Measurements from ENCODE around the gene ZFP30. TPM values are rescaled to one million over a fixed set of nuclear protein-coding genes. Genes with fewer than 3 reads are reported as not detected.

ZFP30 gene
- polyA plus RNA-seq, 1 of the 3 experiments (the other 2 are of a cell fraction), result 2.3 TPM

DNA sequence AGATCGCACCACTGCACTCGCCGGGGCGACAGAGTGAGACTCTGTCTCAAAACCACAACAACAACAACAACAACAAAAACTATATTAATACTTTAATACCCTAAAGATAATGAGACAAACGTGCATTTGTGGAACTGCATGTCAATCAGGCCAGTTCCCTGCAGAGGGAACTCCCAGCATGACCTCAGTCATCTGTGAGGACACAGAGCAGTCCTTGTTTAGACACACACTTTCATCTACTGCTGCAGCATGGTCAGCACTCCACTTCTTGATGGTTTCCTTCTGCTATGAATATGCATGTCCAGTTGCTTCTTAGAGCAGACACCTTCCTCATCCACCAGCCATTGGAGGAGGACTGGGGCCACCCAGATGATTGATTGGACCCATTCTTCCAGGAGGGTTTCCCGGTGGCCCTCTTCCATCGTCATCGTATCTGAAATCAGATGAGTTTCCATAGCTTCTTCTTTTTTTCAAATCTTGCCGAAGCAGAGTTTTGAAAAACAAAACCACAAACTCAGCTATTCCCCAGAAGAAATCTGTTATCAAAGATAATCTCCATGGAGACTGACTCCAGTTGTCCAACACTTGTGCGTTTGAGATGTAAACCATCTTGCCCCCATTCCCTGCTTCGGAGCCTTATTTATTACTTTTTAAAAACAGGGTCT is 37.8 kb upstream of the ZFP30 start:
- Histone ChIP-seq H3K79me2 (ENCODE audit: insufficient read depth) (no peaks in the 10 kb centered on the region), H3K9me2 (no peaks in the 10 kb centered on the region), H2AFZ (ENCODE audit: low read depth) (no peak overlapping the region), H3K4me1 (ENCODE audit: control insufficient read depth in 1 of 2, insufficient read depth in 2 of 2, low read depth in 1 of 2, low read length in 1 of 2) (no peaks in the 10 kb centered on the region), H3K27me3 (ENCODE audit: insufficient read depth) (no peaks in the 10 kb centered on the region), H3K9me3 (no peaks in the 10 kb centered on the region), H4K20me1 (ENCODE audit: insufficient read depth) (no peaks in the 10 kb centered on the region), H3K4me3 (ENCODE audit: low read depth in 2 of 2, low read length in 1 of 2) (no peak overlapping the region; a peak in 1 of 4 replicates), H3K9ac (no peak overlapping the region), H3K36me3 (replicated peaks in 1 of 2; ENCODE audit: control insufficient read depth in 1 of 2, insufficient read depth in 2 of 2, low read length in 1 of 2) (peaks cover 4 to 7% of the 10 kb centered on the region in 2 experiments), H3K27ac (ENCODE audit: low read depth in 2 of 2, low read length in 1 of 2) (no peak overlapping the region), H3K4me2 (no peak overlapping the region; the same call in 1 of the 2 replicates), H3F3A (replicated peaks; ENCODE audit: insufficient read depth) (no peaks in the 10 kb centered on the region)
- TF ChIP-seq GATA2 (CRISPR knock-in tag; IDR thresholded peaks at IDR 0.05) (no peak), TEAD4 (IDR thresholded peaks at IDR 0.05; ENCODE audit: borderline replicate concordance, insufficient read depth) (no peak), FOSL2 (IDR thresholded peaks at IDR 0.05; ENCODE audit: borderline replicate concordance, low read depth) (no peak), JUND (IDR thresholded peaks at IDR 0.05) (no peak), SIN3A (IDR thresholded peaks at IDR 0.05; ENCODE audit: borderline replicate concordance, low read depth, low read length) (no peak), YY1 (IDR thresholded peaks at IDR 0.05; ENCODE audit: low read depth) (no peak), POLR2AphosphoS5 (IDR thresholded peaks at IDR 0.05; ENCODE audit: low read depth, low read length) (no peak), RXRA (IDR thresholded peaks at IDR 0.05; ENCODE audit: borderline replicate concordance, low read depth) (no peak), RAD21 (IDR thresholded peaks at IDR 0.05; ENCODE audit: low read length) (no peak), CHD2 (IDR thresholded peaks at IDR 0.05; ENCODE audit: low read length, partially characterized antibody) (no peak), GABPA (IDR thresholded peaks at IDR 0.05; ENCODE audit: low read depth) (no peak), TCF12 (IDR thresholded peaks at IDR 0.05) (no peak), FOXJ3 (CRISPR knock-in tag; IDR thresholded peaks at IDR 0.05) (no peak), RFX5 (IDR thresholded peaks at IDR 0.05; ENCODE audit: low read length) (no peak)
- TF ChIP-seq, protein P1, sequence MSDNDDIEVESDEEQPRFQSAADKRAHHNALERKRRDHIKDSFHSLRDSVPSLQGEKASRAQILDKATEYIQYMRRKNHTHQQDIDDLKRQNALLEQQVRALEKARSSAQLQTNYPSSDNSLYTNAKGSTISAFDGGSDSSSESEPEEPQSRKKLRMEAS (IDR thresholded peaks at IDR 0.05; ENCODE audit: low read depth), result no peak
- TF ChIP-seq, protein P2, sequence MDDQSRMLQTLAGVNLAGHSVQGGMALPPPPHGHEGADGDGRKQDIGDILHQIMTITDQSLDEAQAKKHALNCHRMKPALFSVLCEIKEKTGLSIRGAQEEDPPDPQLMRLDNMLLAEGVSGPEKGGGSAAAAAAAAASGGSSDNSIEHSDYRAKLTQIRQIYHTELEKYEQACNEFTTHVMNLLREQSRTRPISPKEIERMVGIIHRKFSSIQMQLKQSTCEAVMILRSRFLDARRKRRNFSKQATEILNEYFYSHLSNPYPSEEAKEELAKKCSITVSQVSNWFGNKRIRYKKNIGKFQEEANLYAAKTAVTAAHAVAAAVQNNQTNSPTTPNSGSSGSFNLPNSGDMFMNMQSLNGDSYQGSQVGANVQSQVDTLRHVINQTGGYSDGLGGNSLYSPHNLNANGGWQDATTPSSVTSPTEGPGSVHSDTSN (IDR thresholded peaks at IDR 0.05), result no peak
- TF ChIP-seq, protein P3, sequence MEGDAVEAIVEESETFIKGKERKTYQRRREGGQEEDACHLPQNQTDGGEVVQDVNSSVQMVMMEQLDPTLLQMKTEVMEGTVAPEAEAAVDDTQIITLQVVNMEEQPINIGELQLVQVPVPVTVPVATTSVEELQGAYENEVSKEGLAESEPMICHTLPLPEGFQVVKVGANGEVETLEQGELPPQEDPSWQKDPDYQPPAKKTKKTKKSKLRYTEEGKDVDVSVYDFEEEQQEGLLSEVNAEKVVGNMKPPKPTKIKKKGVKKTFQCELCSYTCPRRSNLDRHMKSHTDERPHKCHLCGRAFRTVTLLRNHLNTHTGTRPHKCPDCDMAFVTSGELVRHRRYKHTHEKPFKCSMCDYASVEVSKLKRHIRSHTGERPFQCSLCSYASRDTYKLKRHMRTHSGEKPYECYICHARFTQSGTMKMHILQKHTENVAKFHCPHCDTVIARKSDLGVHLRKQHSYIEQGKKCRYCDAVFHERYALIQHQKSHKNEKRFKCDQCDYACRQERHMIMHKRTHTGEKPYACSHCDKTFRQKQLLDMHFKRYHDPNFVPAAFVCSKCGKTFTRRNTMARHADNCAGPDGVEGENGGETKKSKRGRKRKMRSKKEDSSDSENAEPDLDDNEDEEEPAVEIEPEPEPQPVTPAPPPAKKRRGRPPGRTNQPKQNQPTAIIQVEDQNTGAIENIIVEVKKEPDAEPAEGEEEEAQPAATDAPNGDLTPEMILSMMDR (IDR thresholded peaks at IDR 0.05), result no peak
- TF ChIP-seq, protein P4, sequence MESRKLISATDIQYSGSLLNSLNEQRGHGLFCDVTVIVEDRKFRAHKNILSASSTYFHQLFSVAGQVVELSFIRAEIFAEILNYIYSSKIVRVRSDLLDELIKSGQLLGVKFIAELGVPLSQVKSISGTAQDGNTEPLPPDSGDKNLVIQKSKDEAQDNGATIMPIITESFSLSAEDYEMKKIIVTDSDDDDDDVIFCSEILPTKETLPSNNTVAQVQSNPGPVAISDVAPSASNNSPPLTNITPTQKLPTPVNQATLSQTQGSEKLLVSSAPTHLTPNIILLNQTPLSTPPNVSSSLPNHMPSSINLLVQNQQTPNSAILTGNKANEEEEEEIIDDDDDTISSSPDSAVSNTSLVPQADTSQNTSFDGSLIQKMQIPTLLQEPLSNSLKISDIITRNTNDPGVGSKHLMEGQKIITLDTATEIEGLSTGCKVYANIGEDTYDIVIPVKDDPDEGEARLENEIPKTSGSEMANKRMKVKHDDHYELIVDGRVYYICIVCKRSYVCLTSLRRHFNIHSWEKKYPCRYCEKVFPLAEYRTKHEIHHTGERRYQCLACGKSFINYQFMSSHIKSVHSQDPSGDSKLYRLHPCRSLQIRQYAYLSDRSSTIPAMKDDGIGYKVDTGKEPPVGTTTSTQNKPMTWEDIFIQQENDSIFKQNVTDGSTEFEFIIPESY (IDR thresholded peaks at IDR 0.05; ENCODE audit: borderline replicate concordance, low read depth), result no peak
- CTCF ChIA-PET, result no interaction called here
- POLR2A ChIA-PET, result interaction anchor here (0.7 to 1.2 kb wide), 3 partner anchors 30 to 669 kb away, joined by 3 to 4 read pairs (median 3); partner anchors contain the start of gene ZFP30
- DNase-seq, result no peak
- 85% methylated on average over 11 of the region's 11 CpGs for WGBS (ENCODE audit: low lambda C conversion rate)

Measured in SK-N-SH (cell line).